SK-N-SH (cell line): Measurements from ENCODE around the gene IQSEC3. TPM values are rescaled to one million over a fixed set of nuclear protein-coding genes. Genes with fewer than 3 reads are reported as not detected.

ENCODE experiments used
- CTCF ChIA-PET: fragments of 300-600, 350-600 bp; formaldehyde crosslinking; extraction: SDS; loops from one replicate; lab custom pipeline; 2021; lab: Yijun Ruan, JAX
- POLR2A ChIA-PET: fragments of 350-600 bp; sonication (Branson Sonifier 250); formaldehyde crosslinking; extraction: SDS; loops from one replicate; lab custom pipeline; 2020; ENCODE audit warnings: antibody characterized with exemption, inconsistent platforms; lab: Yijun Ruan, JAX
- DNase-seq: peaks from one replicate; pipeline ENCODE4 v3.0.0; 2012
- H2AFZ ChIP-seq: fragments of 200-600 bp; sonication (generic); 2 replicates; pipeline ENCODE4 v1.8.1; 2016; ENCODE audit warnings: antibody characterized with exemption, mild to moderate bottlenecking, low read depth
- H3F3A ChIP-seq: fragments of 200-600 bp; sonication (generic); replicated peaks from 2 replicates; pipeline ENCODE3; 2016; ENCODE audit warnings: antibody characterized with exemption, mild to moderate bottlenecking; ENCODE audit not compliant: insufficient read depth
- H3K27ac ChIP-seq, 2 experiments: fragments of 200-500 bp in 1 of 2; fragments of 200-600 bp in 1 of 2; sonication (Bioruptor generic) in 1 of 2; sonication (generic), shearing (Covaris generic) in 1 of 2; 2 replicates each; pipeline versions ENCODE4 v1.5.1 to v1.6.1; 2014 to 2016; ENCODE audit warnings: low read depth in 2 of 2, inconsistent platforms in 1 of 2, low read length in 1 of 2, mild to moderate bottlenecking in 1 of 2, mixed read lengths in 1 of 2
- H3K27me3 ChIP-seq: fragments of 200-600 bp; sonication (generic), shearing (Covaris generic); 2 replicates; pipeline ENCODE4 v1.6.1; 2016; ENCODE audit warnings: mixed run types; ENCODE audit not compliant: insufficient read depth
- H3K36me3 ChIP-seq, 2 experiments: fragments of 200-500 bp in 1 of 2; fragments of 200-600 bp in 1 of 2; sonication (Bioruptor generic) in 1 of 2; sonication (generic) in 1 of 2; replicated peaks in 1 of 2; 2 replicates each; pipeline versions ENCODE3 to v1.5.1; 2014 to 2016; ENCODE audit warnings: low read length in 1 of 2, mild to moderate bottlenecking in 1 of 2; ENCODE audit not compliant: insufficient read depth in 2 of 2, control insufficient read depth in 1 of 2
- H3K4me1 ChIP-seq, 2 experiments: fragments of 200-500 bp in 1 of 2; fragments of 200-600 bp in 1 of 2; sonication (Bioruptor generic) in 1 of 2; sonication (generic), shearing (Covaris generic) in 1 of 2; 2 replicates each; pipeline versions ENCODE4 v1.5.1 to v1.6.1; 2014 to 2016; ENCODE audit warnings: low read depth in 1 of 2, low read length in 1 of 2, mixed run types in 1 of 2; ENCODE audit not compliant: insufficient read depth in 2 of 2, control insufficient read depth in 1 of 2
- H3K4me2 ChIP-seq: fragments of 200-600 bp; sonication (generic), shearing (Covaris generic); 2 replicates; pipeline ENCODE4 v1.6.1; 2017; ENCODE audit warnings: mixed run types
- H3K4me3 ChIP-seq, 2 experiments: fragments of 200-500 bp in 1 of 2; fragments of 200-600 bp in 1 of 2; sonication (Bioruptor generic) in 1 of 2; sonication (generic), shearing (Covaris generic) in 1 of 2; 2 replicates each; pipeline versions ENCODE4 v1.5.1 to v1.8.1; 2014 to 2016; ENCODE audit warnings: low read depth in 2 of 2, inconsistent platforms in 1 of 2, low read length in 1 of 2, mild to moderate bottlenecking in 1 of 2, mixed read lengths in 1 of 2, moderate library complexity in 1 of 2
- H3K79me2 ChIP-seq: fragments of 200-600 bp; sonication (generic); 2 replicates; pipeline ENCODE4 v1.8.1; 2017; ENCODE audit warnings: mild to moderate bottlenecking; ENCODE audit not compliant: insufficient read depth
- H3K9ac ChIP-seq: fragments of 200-600 bp; sonication (generic); 2 replicates; pipeline ENCODE4 v1.6.1; 2017; ENCODE audit warnings: mixed run types
- H3K9me2 ChIP-seq: fragments of 200-600 bp; sonication (generic); 2 replicates; pipeline ENCODE4 v1.6.1; 2017; ENCODE audit warnings: mixed run types
- H3K9me3 ChIP-seq: fragments of 200-600 bp; sonication (generic); 2 replicates; pipeline ENCODE4 v1.6.1; 2017; ENCODE audit warnings: mixed run types, mild to moderate bottlenecking, moderate library complexity
- H4K20me1 ChIP-seq: fragments of 200-600 bp; sonication (generic); 2 replicates; pipeline ENCODE4 v1.6.1; 2017; ENCODE audit warnings: mild to moderate bottlenecking, mixed run types; ENCODE audit not compliant: insufficient read depth
- CHD2 ChIP-seq: fragments of 150-350 bp; IDR thresholded peaks from 2 replicates; pipeline ENCODE4 v1.6.1; 2018; ENCODE audit warnings: low read length; ENCODE audit not compliant: partially characterized antibody
- ELF1 ChIP-seq: IDR thresholded peaks from 2 replicates; pipeline ENCODE4 v1.4.0; 2012
- JUND ChIP-seq: IDR thresholded peaks from 2 replicates; pipeline ENCODE4 v1.4.0; 2012
- MEF2A ChIP-seq: IDR thresholded peaks from 2 replicates; pipeline ENCODE4 v1.4.0; 2012; ENCODE audit warnings: low read depth, borderline replicate concordance
- MXI1 ChIP-seq: IDR thresholded peaks from 2 replicates; pipeline ENCODE4 v1.6.1; 2012; ENCODE audit warnings: mild to moderate bottlenecking, low read depth, low read length, improper control_type of control experiment
- POLR2AphosphoS5 ChIP-seq: IDR thresholded peaks from 2 replicates; pipeline ENCODE4 v1.6.1; 2012; ENCODE audit warnings: low read depth, low read length
- RCOR1 ChIP-seq: fragments of 150-350 bp; IDR thresholded peaks from 2 replicates; pipeline ENCODE4 v1.6.1; 2017; ENCODE audit warnings: antibody characterized with exemption, low read length
- REST ChIP-seq: IDR thresholded peaks from 2 replicates; pipeline ENCODE4 v1.6.1; 2012; ENCODE audit warnings: mild to moderate bottlenecking, low read depth, low read length, moderate library complexity
- RXRA ChIP-seq: IDR thresholded peaks from 2 replicates; pipeline ENCODE4 v1.4.0; 2012; ENCODE audit warnings: low read depth, mild to moderate bottlenecking, borderline replicate concordance
- SIN3A ChIP-seq: IDR thresholded peaks from 2 replicates; pipeline ENCODE4 v1.6.1; 2012; ENCODE audit warnings: low read depth, mild to moderate bottlenecking, low read length, moderate library complexity, borderline replicate concordance
- SMC3 ChIP-seq: IDR thresholded peaks from 2 replicates; pipeline ENCODE4 v1.6.1; 2012; ENCODE audit warnings: low read depth, low read length, improper control_type of control experiment
- USF1 ChIP-seq: IDR thresholded peaks from 2 replicates; pipeline ENCODE4 v1.4.0; 2012; ENCODE audit warnings: low read depth, borderline replicate concordance
- WGBS: methylation state at CpG from one replicate; pipeline ENCODE4 v1.1.6; 2017; ENCODE audit warnings: low lambda C conversion rate; 5-methylcytosine and 5-hydroxymethylcytosine counted together
- polyA plus RNA-seq, 3 experiments: library from polyadenylated mRNA; depleted of rRNA; stranded (reverse); fragments of >200 nt; gene quantifications; 2 replicates each; pipeline ENCODE4 v1.2.3, GENCODE V29; 2012
- TF ChIP-seq, protein P1 (sequence below): fragments of 200-600 bp; sonication (generic); IDR thresholded peaks from 2 replicates; pipeline ENCODE4 v1.6.1; 2017; ENCODE audit warnings: antibody characterized with exemption, mild to moderate bottlenecking, moderate library complexity
- TF ChIP-seq, protein P2 (sequence below): IDR thresholded peaks from 2 replicates; pipeline ENCODE4 v1.4.0; 2012; ENCODE audit warnings: low read depth

IQSEC3 gene
- polyA plus RNA-seq, 1 of the 3 experiments (the other 2 are of a cell fraction): 0.02 TPM

DNA sequence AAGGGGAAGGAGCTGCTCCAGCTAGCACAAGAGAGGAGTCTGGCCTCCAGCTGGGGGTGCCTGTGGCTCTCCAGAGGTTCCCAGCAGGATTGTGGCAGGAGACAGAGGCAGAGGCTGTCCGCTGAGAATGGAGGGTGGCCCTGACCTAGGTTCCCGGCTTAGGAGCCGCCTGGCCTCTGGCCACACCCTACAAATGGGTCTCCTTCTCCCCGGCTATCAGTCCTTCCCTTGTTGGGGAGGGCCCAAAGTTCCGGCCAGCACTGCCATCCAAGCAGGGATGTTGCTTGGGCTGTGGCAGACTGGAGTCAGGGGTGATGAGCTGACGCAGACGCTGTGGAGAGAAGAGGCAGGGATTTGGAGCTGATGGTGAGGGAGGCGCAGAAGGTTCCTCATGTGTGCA is 124.3 kb downstream of the IQSEC3 start:
- no peak overlapping the region for H3K9ac ChIP-seq
- DNase-seq: no peak
- H4K20me1 ChIP-seq: no peaks in the 10 kb centered on the region
- H3K27ac ChIP-seq: no peak overlapping the region
- no peak for TF ChIP-seq CHD2
- no peak for TF ChIP-seq POLR2AphosphoS5
- TF ChIP-seq, protein P1, sequence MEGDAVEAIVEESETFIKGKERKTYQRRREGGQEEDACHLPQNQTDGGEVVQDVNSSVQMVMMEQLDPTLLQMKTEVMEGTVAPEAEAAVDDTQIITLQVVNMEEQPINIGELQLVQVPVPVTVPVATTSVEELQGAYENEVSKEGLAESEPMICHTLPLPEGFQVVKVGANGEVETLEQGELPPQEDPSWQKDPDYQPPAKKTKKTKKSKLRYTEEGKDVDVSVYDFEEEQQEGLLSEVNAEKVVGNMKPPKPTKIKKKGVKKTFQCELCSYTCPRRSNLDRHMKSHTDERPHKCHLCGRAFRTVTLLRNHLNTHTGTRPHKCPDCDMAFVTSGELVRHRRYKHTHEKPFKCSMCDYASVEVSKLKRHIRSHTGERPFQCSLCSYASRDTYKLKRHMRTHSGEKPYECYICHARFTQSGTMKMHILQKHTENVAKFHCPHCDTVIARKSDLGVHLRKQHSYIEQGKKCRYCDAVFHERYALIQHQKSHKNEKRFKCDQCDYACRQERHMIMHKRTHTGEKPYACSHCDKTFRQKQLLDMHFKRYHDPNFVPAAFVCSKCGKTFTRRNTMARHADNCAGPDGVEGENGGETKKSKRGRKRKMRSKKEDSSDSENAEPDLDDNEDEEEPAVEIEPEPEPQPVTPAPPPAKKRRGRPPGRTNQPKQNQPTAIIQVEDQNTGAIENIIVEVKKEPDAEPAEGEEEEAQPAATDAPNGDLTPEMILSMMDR: no peak
- TF ChIP-seq RXRA: no peak
- TF ChIP-seq MEF2A: no peak
- no peak for TF ChIP-seq USF1
- H3K4me1 ChIP-seq: peaks cover 0 to 16% of the 10 kb centered on the region in 2 experiments; a peak in 1 of 4 replicates
- no peaks in the 10 kb centered on the region for H3K79me2 ChIP-seq
- POLR2A ChIA-PET: no interaction called here
- CTCF ChIA-PET: interaction anchor here (1.4 to 4.6 kb wide), 5 partner anchors 10 to 42 kb away, joined by 3 to 43 read pairs (median 11); no protein-coding TSS in a partner anchor
- WGBS: 89% methylated on average over 4 of the region's 8 CpGs
- H3K27me3 ChIP-seq: peaks cover 8% of the 10 kb centered on the region
- no peaks in the 10 kb centered on the region for H3K9me3 ChIP-seq
- H3K4me3 ChIP-seq: no peak overlapping the region
- no peaks in the 10 kb centered on the region for H3K36me3 ChIP-seq
- H3F3A ChIP-seq: no peaks in the 10 kb centered on the region
- no peak overlapping the region for H2AFZ ChIP-seq
- H3K4me2 ChIP-seq: no peak overlapping the region
- H3K9me2 ChIP-seq: no peaks in the 10 kb centered on the region

- Histone ChIP-seq H3K27me3 (peaks cover 8% of the 10 kb centered on the region), H4K20me1 (no peaks in the 10 kb centered on the region), H3K9ac (no peak overlapping the region), H3K9me3 (no peaks in the 10 kb centered on the region), H3K4me2 (no peak overlapping the region), H3K9me2 (no peaks in the 10 kb centered on the region), H2AFZ (no peak overlapping the region), H3F3A (no peaks in the 10 kb centered on the region), H3K4me3 (no peak overlapping the region), H3K79me2 (no peaks in the 10 kb centered on the region), H3K4me1 (peaks cover 0 to 10% of the 10 kb centered on the region in 2 experiments; a peak in 1 of 4 replicates), H3K36me3 (no peaks in the 10 kb centered on the region), H3K27ac (no peak overlapping the region)
- 52% methylated on average over 3 of the region's 3 CpGs for WGBS
- ChIA-PET CTCF (interaction anchor here (3.1 to 4.6 kb wide), 2 partner anchors 10 to 39 kb away, joined by 11 to 43 read pairs; no protein-coding TSS in a partner anchor), POLR2A (no interaction called here)
- TF ChIP-seq CHD2: no peak
- TF ChIP-seq, protein P2, sequence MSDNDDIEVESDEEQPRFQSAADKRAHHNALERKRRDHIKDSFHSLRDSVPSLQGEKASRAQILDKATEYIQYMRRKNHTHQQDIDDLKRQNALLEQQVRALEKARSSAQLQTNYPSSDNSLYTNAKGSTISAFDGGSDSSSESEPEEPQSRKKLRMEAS: no peak
- DNase-seq: no peak
Measured at GRCh38 chr12:191541-191940, 125.0 kb downstream of the IQSEC3 start.

DNA sequence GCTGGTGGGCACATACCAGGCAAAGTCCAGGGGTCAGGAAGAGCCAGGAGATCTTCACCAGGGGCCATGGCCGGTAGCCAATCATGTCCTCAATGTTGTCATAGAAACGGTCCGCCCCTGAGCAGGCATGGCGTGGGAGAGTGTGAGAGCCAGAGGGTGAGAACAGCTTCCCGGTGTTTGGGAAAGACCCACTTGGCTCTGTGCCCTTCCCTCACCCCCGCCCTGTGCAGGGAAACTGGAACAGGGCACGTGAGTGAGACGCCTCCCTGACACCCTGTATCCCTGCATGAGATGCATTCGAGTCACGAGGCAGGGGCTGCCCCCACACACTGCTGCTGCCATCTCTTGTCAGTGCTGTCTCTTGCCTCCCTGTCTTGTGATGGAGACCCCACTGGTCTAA is 126.7 kb downstream of the IQSEC3 start:
- no peak overlapping the region for H3K4me3 ChIP-seq
- H3K36me3 ChIP-seq: no peaks in the 10 kb centered on the region
- H3K4me1 ChIP-seq: peaks cover 0 to 10% of the 10 kb centered on the region in 2 experiments; a peak in 1 of 4 replicates
- POLR2A ChIA-PET: no interaction called here
- H3K9ac ChIP-seq: no peak overlapping the region
- H2AFZ ChIP-seq: no peak overlapping the region
- H4K20me1 ChIP-seq: no peaks in the 10 kb centered on the region
- no peaks in the 10 kb centered on the region for H3K9me3 ChIP-seq
- CTCF ChIA-PET: interaction anchor here (1.7 kb wide), 1 partner anchor 10 kb away, joined by 5 read pairs; no protein-coding TSS in a partner anchor
- no peaks in the 10 kb centered on the region for H3F3A ChIP-seq
- H3K27me3 ChIP-seq: peaks cover 8% of the 10 kb centered on the region
- H3K9me2 ChIP-seq: no peaks in the 10 kb centered on the region
- H3K4me2 ChIP-seq: no peak overlapping the region
- no peaks in the 10 kb centered on the region for H3K79me2 ChIP-seq
- DNase-seq: no peak
- no peak overlapping the region for H3K27ac ChIP-seq
- WGBS: 47% methylated on average over 5 of the region's 10 CpGs
- TF ChIP-seq, protein P2: no peak
- no peak for TF ChIP-seq SMC3
- no peak for TF ChIP-seq ELF1
- TF ChIP-seq MEF2A: no peak
- no peak for TF ChIP-seq RCOR1
- TF ChIP-seq JUND: no peak
- no peak for TF ChIP-seq SIN3A
- no peak for TF ChIP-seq RXRA
- no peak for TF ChIP-seq MXI1
- TF ChIP-seq REST: no peak
